DOHH2 (cell line): ENCODE measurements around the gene ETV4.

ENCODE experiments used
- EZH2phosphoT487 ChIP-seq: fragments of 200-600 bp; sonication (generic); IDR thresholded peaks from 2 replicates; pipeline ENCODE4 v1.6.1; 2017; ENCODE audit warnings: borderline replicate concordance, mild to moderate bottlenecking, antibody characterized with exemption, low read length, moderate library complexity, mixed read lengths
- TF ChIP-seq, protein P1 (sequence below): fragments of 200-600 bp; sonication (generic); IDR thresholded peaks from one replicate; pipeline ENCODE4 v1.5.1; 2014; ENCODE audit warnings: antibody characterized with exemption, mild to moderate bottlenecking, low read depth, low read length; ENCODE audit not compliant: poor library complexity, severe bottlenecking

DNA sequence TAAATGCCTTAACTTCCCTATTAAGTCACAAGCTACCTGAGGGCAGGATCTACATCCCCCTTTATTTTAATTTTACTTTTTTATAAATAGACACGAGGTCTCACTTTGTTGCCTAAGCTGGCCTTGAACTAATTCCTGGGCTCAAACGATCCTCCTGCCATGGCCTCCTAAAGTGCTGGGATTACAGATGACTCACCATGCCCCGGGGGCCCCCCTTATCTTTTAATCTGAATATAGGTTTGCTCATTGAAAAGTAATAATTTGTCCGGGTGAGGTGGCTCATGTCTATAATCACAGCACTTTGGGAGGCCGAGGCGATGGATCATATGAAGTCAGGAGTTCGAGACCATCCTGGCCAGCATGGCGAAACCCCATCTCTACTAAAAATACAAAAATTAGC, 14.2 kb downstream of the ETV4 start:
- TF ChIP-seq, protein P1, sequence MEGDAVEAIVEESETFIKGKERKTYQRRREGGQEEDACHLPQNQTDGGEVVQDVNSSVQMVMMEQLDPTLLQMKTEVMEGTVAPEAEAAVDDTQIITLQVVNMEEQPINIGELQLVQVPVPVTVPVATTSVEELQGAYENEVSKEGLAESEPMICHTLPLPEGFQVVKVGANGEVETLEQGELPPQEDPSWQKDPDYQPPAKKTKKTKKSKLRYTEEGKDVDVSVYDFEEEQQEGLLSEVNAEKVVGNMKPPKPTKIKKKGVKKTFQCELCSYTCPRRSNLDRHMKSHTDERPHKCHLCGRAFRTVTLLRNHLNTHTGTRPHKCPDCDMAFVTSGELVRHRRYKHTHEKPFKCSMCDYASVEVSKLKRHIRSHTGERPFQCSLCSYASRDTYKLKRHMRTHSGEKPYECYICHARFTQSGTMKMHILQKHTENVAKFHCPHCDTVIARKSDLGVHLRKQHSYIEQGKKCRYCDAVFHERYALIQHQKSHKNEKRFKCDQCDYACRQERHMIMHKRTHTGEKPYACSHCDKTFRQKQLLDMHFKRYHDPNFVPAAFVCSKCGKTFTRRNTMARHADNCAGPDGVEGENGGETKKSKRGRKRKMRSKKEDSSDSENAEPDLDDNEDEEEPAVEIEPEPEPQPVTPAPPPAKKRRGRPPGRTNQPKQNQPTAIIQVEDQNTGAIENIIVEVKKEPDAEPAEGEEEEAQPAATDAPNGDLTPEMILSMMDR: no peak
- TF ChIP-seq EZH2phosphoT487: no peak
